K562 (cell line): ENCODE data around the gene GATA1. TPM values are rescaled to one million over a fixed set of nuclear protein-coding genes. Genes with fewer than 3 reads are reported as not detected.

Experiments used
- ARID1B ChIP-seq: fragments of 450-650 bp; IDR thresholded peaks from 2 replicates; pipeline ENCODE4 v1.6.1; 2016; ENCODE audit warnings: antibody characterized with exemption, mild to moderate bottlenecking, inconsistent platforms
- ATF4 ChIP-seq: fragments of 450-650 bp; formaldehyde crosslinking; IDR thresholded peaks from 2 replicates; pipeline ENCODE4 v1.4.0; 2022; ENCODE audit warnings: mild to moderate bottlenecking, moderate library complexity
- CBX5 ChIP-seq: IDR thresholded peaks from 2 replicates; pipeline ENCODE4 v1.6.1; 2014; ENCODE audit warnings: low read depth, borderline replicate concordance
- ETV5 ChIP-seq: sonication (generic); formaldehyde crosslinking; IDR thresholded peaks from 2 replicates; pipeline ENCODE4 v1.4.0; 2020; ENCODE audit warnings: low read depth, mild to moderate bottlenecking, missing genetic modification reagents
- KLF13 ChIP-seq: fragments of 450-650 bp; IDR thresholded peaks from 2 replicates; pipeline ENCODE4 v1.6.1; 2016; ENCODE audit warnings: missing genetic modification characterization, low read depth, mild to moderate bottlenecking, missing compliant biosample characterization, moderate library complexity, borderline replicate concordance
- LCOR ChIP-seq: sonication (generic); formaldehyde crosslinking; IDR thresholded peaks from 2 replicates; pipeline ENCODE4 v1.8.0; 2022; ENCODE audit warnings: mild to moderate bottlenecking, missing genetic modification reagents
- POLR2G ChIP-seq: fragments of 200-400 bp; formaldehyde crosslinking; IDR thresholded peaks from 2 replicates; pipeline ENCODE4 v1.6.1; 2017; ENCODE audit warnings: low read depth, mild to moderate bottlenecking, antibody characterized with exemption, low read length, moderate library complexity
- STAT5B ChIP-seq: fragments of 250-450 bp; sonication (Bioruptor Pico); IDR thresholded peaks from 2 replicates; pipeline ENCODE4 v1.8.0; 2021; ENCODE audit warnings: mild to moderate bottlenecking, inconsistent platforms
- THRB ChIP-seq: fragments of 450-650 bp; formaldehyde crosslinking; conservative IDR thresholded peaks from 2 replicates; pipeline ENCODE4 v1.4.0; 2022; ENCODE audit warnings: mild to moderate bottlenecking, missing genetic modification characterization
- ZNF232 ChIP-seq: sonication (generic); formaldehyde crosslinking; IDR thresholded peaks from 2 replicates; pipeline ENCODE4 v1.8.0; 2022; ENCODE audit warnings: mild to moderate bottlenecking, missing genetic modification reagents
- ZNF431 ChIP-seq: sonication (generic); formaldehyde crosslinking; IDR thresholded peaks from 2 replicates; pipeline ENCODE4 v1.8.0; 2022; ENCODE audit warnings: mild to moderate bottlenecking, missing genetic modification reagents
- ZNF696 ChIP-seq: fragments of 250-450 bp; sonication (Bioruptor Pico); conservative IDR thresholded peaks from 2 replicates; pipeline ENCODE4 v1.4.0; 2020; ENCODE audit warnings: mild to moderate bottlenecking, moderate library complexity
- polyA plus RNA-seq, 8 experiments: library from polyadenylated mRNA; depleted of rRNA in 4 of 8; stranded (reverse) in 5 of 8; unstranded in 3 of 8; fragments of >200 nt; fragmentation: Nextera tagmentation in 2 of 8; fragmentation: Illumina TruSeq in 1 of 8; extraction: Ambion mirVana in 2 of 8; extraction: Trizol in 1 of 8; gene quantifications; 2 replicates each; pipeline versions ENCODE4 v1.2.1 to v1.2.3, GENCODE V29; 2011 to 2014; ENCODE audit warnings: inconsistent platforms in 1 of 8, missing spikeins in 1 of 8
- total RNA-seq, 7 experiments: library from RNA; depleted of rRNA in 6 of 7; stranded (reverse); fragments of >200 nt in 6 of 7; fragmentation: Illumina TruSeq in 2 of 7; extraction: Trizol in 2 of 7; gene quantifications; 2 replicates each; pipeline versions ENCODE4 v1.2.1 to v1.2.3, GENCODE V29; 2011 to 2021; ENCODE audit warnings: low replicate concordance in 1 of 7
- TF ChIP-seq, protein P1 (sequence below), 2 experiments: fragments of 450-650 bp in 1 of 2; sonication (generic) in 1 of 2; formaldehyde crosslinking in 1 of 2; IDR thresholded peaks; 2 replicates each; pipeline versions ENCODE4 v1.7.1 to v1.9.0; 2016 to 2022; ENCODE audit warnings: inconsistent platforms in 1 of 2, mild to moderate bottlenecking in 1 of 2, missing genetic modification reagents in 1 of 2
- TF ChIP-seq, protein P2 (sequence below): fragments of 250-450 bp; sonication (Bioruptor Pico); IDR thresholded peaks from 2 replicates; pipeline ENCODE4 v1.4.0; 2020; ENCODE audit warnings: mild to moderate bottlenecking

The GATA1 gene
- total and polyA plus RNA-seq, 9 of the 15 experiments (the other 6 are each of a cell fraction or from before 2014, with no cell fraction given): 11.9 to 291 (median 116) TPM

GRCh38 chrX:48794911-48795515 is 8.6 kb downstream of the GATA1 start (continued):
- TF ChIP-seq ATF4 (CRISPR knock-in tag): no peak
- TF ChIP-seq ETV5 (CRISPR knock-in tag): 0 out of 2 replicates have a peak, but pooled peaks have one; percentile 42
- TF ChIP-seq, protein P1, sequence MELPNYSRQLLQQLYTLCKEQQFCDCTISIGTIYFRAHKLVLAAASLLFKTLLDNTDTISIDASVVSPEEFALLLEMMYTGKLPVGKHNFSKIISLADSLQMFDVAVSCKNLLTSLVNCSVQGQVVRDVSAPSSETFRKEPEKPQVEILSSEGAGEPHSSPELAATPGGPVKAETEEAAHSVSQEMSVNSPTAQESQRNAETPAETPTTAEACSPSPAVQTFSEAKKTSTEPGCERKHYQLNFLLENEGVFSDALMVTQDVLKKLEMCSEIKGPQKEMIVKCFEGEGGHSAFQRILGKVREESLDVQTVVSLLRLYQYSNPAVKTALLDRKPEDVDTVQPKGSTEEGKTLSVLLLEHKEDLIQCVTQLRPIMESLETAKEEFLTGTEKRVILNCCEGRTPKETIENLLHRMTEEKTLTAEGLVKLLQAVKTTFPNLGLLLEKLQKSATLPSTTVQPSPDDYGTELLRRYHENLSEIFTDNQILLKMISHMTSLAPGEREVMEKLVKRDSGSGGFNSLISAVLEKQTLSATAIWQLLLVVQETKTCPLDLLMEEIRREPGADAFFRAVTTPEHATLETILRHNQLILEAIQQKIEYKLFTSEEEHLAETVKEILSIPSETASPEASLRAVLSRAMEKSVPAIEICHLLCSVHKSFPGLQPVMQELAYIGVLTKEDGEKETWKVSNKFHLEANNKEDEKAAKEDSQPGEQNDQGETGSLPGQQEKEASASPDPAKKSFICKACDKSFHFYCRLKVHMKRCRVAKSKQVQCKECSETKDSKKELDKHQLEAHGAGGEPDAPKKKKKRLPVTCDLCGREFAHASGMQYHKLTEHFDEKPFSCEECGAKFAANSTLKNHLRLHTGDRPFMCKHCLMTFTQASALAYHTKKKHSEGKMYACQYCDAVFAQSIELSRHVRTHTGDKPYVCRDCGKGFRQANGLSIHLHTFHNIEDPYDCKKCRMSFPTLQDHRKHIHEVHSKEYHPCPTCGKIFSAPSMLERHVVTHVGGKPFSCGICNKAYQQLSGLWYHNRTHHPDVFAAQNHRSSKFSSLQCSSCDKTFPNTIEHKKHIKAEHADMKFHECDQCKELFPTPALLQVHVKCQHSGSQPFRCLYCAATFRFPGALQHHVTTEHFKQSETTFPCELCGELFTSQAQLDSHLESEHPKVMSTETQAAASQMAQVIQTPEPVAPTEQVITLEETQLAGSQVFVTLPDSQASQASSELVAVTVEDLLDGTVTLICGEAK (IDR thresholded peaks at IDR 0.05): no peak
- TF ChIP-seq, protein P1 (CRISPR knock-in tag; IDR thresholded peaks at IDR 0.05): no peak
- no peak for TF ChIP-seq CBX5
- TF ChIP-seq LCOR (CRISPR knock-in tag): peak; percentile 20; the same call in 1 of the 2 replicates
- no peak for TF ChIP-seq STAT5B (CRISPR knock-in tag)
- peak; percentile 70 for TF ChIP-seq POLR2G
- peak; percentile 53 for TF ChIP-seq ARID1B
- TF ChIP-seq, protein P2, sequence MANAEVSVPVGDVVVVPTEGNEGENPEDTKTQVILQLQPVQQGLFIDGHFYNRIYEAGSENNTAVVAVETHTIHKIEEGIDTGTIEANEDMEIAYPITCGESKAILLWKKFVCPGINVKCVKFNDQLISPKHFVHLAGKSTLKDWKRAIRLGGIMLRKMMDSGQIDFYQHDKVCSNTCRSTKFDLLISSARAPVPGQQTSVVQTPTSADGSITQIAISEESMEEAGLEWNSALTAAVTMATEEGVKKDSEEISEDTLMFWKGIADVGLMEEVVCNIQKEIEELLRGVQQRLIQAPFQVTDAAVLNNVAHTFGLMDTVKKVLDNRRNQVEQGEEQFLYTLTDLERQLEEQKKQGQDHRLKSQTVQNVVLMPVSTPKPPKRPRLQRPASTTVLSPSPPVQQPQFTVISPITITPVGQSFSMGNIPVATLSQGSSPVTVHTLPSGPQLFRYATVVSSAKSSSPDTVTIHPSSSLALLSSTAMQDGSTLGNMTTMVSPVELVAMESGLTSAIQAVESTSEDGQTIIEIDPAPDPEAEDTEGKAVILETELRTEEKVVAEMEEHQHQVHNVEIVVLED (CRISPR knock-in tag): no peak
- no peak for TF ChIP-seq ZNF431 (CRISPR knock-in tag)
- 0 out of 2 replicates have a peak, but pooled peaks have one; percentile 27 for TF ChIP-seq ZNF696 (CRISPR knock-in tag)
- TF ChIP-seq ZNF232 (CRISPR knock-in tag): no peak
- TF ChIP-seq KLF13 (tag): no peak
- no peak for TF ChIP-seq THRB
